DMS 273 (cell line): ENCODE results near the gene DCPS.
"Not testable (repeated sequence)": the region's sequence is repeated elsewhere in the genome, so short reads cannot be mapped to it uniquely, and the experiment has no call there.

Source experiments
- DNase-seq: peaks from one replicate; lab custom pipeline; 2025; ENCODE audit not compliant: unreplicated experiment; lab: John Stamatoyannopoulos, UW

Gene DCPS

DNA sequence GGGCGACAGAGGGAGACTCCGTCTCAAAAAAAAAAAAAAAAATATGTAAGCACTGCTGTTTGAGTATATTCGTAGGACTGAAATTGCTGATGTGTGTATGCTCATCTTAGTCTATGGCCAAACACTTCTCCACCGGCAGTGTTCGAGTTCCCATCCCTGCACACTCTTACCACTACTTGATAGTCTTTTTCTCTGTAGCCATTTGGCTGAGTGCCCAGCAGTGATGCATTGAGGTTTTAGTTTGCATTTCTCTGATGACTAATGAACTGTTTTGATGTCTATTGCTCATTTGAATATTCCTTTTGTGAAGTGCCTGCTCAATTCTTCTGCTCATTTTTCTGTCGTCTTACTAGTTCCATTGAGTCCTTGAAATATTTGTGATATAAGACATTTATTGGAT is 19.0 kb upstream of the DCPS start:
- DNase-seq = peak; percentile 76

DNA sequence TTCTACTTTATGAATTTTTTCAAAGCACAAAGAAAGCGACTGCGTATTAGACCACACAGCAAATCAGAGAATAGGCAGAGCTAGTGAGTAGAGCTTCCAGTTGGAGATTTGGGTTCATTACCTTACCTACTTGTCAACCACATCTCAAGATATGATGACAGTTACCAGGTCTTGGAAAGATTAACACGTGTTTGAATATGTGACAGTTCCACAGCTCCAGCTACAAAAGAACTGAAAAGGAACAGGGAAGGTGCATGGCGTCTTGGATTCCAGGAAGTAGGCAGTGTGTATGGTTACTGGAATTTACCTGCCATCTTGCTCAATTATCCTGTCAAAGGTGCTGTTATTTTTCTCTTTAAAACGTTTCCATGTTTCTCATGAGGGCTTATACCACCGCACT is 15.6 kb upstream of the DCPS start:
- DNase-seq = no peak

DNA sequence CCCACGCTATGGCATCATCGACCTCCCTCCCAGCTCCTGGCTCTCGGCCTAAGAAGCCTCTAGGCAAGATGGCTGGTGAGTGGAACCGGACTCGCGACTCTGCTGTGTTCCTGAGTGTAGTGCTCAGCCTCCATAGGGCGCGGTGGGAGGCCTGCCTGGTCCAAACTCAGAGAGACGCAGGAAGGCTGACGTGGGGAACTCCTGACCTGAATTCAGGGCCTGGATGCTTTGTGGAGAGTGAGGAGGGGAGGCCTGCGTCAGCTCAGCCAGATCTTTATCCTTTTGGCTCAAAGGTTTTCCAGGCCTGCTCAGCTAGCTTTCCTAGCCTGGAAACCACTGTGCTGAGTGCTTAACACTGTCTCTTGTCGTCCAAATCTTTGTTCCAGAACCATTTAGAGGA is 13.0 kb upstream of the DCPS start:
- no peak for DNase-seq

DNA sequence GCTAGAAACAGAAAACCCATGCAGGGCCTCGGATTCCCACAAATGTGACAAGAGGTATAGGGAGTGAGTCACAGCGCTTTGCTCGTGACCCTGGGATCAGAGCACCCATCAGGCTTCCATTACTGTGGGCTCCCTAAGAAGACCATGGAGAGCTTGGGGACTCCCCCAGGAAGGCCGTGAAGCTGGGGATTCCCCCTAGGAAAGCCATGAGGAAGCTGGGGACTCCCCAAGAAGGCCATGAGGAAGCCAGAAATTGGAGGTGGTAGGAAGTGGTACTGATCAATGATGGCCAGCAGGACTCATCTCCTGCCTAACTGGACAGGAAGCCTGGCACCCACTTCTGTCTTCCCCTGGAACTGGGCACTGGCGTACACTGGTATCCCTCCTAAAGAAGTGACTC is 10.1 kb upstream of the DCPS start:
- DNase-seq = no peak

DNA sequence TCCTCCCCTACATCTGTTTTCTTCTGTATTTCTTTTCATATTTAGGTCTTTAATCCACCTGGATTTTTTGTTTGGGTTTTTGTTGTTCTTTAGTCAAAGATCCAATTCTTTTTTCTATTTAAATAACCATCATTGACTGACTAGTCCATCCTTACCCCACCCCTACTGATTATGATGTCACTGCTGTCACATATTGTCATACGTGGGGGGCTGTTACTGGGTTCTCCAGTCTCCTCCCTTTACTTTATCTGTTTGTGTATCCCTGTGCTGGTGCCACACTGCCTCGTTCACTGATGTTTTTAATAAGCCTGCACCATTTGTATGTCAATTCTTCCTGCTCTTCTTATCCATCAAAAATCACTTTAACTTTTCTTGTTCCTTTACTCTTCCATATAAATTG is 6.9 kb upstream of the DCPS start:
- no peak for DNase-seq

DNA sequence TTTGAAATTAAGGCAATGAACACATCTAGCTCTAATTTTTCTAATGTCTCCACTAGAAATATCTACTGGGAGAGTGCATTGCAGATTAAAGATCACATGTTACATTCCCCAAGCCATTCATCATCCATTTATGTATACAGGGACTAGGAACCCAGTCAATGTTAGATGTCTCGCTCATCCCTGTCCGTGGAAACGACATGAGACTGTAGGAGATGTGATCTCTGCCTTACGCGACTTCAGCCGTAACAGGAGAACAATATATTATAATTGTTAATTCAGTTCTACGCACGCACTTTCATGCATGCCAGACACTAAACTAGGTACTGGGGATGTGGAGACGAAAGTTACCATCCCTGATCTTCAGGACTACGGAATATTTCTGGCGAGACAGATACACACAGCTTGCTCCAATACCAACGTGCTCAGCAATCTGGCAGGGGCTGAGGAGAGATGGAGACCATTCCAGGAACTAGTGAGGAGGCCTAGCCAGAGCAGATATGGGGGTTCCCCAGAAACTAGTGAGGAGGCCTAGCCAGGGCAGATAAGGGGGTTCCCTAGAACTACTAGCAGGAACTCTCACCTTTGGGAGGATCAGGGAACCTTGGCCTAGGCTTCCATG is 706 bp downstream of the DCPS start:
- DNase-seq = peak; percentile 40

DNA sequence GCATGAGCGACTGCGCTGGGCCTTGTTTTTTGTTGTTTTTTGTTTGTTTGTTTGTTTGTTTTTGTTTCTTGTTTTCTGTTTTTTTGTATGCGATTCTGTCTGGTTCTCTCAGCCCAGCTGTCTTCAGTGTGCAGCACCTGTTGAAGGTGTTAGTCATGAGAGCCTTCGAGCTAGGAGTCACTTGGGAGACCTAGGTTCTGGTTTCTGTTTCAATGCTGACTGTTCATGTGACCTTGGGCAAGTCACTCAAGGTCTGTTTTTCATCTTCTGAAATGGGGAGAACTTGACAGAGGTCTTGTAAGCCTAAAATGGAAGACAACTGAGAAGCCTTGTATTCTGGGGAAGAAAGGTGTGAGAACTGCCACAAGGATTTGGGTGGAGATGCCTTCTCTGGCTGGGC is 1.8 kb downstream of the DCPS start:
- DNase-seq = no peak

DNA sequence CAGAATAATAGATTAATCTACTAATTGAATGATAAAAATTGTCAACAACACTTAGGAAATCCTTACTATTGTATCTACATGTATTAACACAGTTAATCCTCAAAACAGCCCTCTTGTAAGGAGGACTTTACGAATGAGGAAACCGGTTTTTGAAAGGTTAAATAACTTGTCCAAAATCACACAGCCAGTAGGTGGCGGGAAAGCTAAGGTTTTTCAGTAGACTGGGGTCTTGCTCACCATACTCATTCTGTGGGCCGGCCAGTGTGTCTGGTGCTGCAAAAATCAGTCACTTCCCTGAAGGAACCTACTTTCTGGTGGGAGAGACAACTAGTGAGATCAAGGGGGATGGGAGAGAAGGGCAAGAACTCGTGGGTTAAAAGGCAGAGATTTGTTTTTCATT is 3.8 kb downstream of the DCPS start:
- peak; percentile 57 for DNase-seq

DNA sequence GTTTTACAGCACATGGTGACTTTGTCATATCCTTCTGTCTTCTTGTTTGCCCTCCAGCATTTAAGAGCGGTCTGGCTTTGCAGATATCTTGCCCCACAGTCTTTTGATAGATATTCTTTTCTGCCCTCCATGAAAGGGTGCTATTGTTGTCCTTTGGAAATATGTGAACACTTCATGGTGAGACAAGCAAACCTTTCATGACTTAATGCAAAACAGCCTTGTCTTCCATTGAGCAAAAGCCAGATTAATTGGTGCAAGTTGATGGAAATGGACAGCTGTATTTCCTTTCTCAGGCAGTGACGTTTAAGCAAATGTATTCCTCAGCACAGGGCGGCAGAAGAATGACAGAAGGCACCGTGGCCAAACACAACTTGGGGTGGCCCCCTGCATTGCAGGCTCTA is 4.4 kb downstream of the DCPS start:
- DNase-seq = no peak

DNA sequence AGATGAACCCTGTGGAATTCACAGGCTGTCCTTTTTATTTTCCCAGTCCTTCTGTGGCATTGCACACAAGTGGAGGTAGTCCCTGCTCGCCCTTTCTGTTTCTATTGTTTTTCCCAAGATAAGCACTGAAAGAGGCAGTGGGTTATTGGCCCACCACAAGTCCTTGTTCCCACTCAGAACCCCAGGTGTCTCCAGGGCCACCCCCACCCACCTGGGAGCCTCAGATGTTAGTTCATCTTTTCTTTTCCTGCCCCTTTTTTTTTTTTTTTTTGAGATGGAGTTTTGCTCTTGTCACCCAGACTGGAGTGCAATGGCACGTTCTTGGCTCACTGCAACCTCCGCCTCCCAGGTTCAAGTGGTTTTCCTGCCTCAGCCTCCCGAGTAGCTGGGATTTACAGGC is 4.9 kb downstream of the DCPS start:
- DNase-seq = not testable (repeated sequence)

DNA sequence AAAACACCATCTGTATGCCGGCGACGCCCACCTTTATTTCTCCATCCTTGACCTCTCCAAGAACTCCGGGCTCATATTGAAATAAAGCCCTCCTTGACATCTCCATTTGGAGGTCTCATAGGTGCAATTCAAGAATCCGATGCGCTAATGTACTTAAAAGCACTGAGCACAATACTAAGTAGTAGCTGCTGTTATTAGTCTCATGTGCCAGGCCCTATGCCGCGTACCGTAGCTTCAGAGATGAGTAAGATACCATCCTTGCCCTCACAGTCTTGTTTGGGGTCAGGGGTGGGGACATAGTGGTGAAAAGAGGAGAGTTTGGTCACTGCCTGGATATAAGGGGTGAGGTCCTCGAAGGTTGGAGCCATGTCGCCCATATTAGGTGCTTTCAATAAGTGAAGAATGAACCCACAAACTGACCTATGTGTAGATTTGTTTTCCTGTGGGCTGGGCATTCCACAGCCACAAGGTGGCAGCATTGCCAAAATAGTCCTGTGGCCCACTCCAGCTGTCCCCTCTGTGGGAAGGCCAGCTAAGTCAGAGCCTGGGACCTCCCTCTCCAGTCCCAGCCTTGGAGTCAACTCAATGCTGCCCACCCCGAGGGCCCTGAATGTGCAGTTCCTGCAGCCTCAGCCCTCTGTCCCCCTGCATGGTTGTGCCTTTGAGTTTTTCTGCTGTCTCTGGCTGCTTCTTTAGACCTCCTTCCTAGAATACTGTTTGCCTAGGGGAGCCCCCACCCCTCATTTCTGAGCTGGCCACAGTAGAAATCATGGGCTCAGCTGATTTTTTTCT is 6.5 kb downstream of the DCPS start:
- DNase-seq = peak; percentile 85

DNA sequence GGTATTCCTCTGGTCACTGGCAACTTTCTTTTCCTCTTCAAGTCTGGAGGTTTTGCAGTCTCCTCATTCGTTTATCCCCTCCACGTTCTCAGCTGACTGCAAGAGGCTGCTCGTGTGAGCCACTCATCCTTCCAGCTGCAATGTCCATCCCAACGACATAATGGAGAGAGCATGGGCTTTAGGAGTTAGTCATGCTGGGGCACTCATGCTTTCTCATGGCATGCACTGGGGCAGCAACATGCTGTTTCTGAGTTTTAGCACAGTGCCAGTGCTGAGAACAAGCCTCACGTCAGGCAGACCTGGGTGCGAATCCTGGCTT is 7.1 kb downstream of the DCPS start:
- no peak for DNase-seq

DNA sequence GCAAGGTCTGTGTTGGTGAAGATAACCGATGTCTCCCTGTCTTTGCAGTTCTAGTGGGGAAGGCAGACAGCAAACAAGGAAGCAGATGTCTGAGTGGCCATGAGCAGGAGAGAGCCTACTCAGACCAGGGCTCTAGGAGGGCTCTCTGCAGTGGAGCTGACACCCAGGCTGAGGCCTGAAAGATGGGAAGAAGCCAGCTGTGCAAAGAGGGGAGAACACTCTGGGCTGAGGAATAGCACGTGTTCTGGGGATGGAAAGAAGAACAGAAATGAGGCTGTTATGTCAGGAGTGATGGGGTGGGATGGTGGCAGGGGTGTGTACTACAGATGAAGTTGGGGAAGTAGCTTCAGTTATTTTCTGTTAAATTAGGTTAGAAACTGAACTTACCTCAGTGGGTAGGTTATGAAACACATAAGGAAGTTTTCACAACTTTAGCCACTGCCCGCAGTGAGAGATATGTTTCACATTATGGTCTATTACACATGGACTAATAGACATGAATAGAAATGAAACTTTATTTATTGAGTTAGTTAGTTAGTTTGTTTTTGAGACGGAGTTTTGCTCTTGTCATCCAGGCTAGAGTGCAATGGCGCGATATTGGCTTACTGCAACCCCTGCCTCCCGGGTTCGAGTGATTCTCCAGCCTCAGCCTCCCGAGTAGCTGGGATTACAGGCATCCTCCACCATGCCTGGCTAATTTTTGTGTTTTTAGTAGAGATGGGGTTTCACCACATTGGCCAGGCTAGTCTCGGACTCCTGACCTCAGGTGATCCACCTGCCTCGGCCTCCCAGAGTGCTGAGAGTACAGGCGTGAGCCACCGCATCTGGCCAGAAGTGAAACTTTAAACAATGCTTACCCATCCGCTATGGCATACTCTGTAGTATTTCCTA is 7.8 kb downstream of the DCPS start:
- DNase-seq = no peak

DNA sequence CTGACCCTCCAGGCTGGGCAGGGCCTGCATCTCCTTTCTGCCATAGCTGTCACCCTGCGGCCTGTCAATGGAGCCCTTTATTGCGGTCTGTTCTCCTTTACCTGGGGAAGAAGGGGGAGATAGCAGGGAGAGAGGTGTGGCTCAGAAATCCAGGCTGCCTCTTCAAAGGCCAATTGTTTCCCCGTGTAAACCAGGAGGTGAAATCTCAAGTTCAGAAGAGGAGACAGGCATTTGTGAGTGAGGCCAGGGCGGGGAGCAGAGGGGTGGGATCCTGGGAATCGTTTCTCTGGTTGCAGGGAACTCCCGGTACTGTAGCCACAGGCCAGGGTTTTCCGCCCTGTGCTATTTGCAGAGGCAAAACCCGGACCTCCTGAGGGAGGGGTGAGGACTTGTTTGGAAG is 9.1 kb downstream of the DCPS start:
- no peak for DNase-seq

DNA sequence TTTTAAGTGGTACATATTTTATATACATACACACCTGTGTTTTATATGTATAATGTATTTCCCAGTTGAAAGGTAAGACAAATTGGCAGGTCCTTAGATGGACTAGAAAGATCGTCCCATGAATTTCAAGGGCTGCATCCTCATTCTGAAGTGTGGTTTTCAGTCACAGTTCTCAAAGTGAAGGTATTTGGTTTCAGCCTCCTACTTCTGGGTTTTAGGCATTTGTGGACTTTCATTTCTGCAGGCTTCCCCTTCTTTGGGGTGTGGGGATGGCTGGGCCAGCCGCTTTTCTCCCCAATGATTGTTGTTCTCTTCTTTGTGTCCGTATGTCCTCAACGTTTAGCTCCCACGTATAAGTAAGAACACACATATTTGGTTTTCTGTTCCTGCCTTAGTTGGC is 10.0 kb downstream of the DCPS start:
- no peak for DNase-seq

DNA sequence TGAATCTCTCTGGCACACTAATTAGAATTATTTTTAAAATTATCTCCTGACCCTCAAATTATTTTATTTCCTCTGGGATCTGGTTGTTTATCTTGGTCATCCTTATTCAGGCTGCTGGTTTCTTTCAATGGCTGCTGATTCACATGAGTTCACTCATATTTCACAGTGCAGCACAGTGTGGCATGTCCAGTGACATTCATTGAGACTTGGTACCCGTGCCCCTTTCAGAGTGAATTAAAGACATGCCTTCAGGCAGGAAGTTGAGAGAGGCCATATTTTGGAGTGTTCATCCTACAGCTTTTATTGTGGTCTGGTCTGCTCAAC is 13.5 kb downstream of the DCPS start:
- no peak for DNase-seq

DNA sequence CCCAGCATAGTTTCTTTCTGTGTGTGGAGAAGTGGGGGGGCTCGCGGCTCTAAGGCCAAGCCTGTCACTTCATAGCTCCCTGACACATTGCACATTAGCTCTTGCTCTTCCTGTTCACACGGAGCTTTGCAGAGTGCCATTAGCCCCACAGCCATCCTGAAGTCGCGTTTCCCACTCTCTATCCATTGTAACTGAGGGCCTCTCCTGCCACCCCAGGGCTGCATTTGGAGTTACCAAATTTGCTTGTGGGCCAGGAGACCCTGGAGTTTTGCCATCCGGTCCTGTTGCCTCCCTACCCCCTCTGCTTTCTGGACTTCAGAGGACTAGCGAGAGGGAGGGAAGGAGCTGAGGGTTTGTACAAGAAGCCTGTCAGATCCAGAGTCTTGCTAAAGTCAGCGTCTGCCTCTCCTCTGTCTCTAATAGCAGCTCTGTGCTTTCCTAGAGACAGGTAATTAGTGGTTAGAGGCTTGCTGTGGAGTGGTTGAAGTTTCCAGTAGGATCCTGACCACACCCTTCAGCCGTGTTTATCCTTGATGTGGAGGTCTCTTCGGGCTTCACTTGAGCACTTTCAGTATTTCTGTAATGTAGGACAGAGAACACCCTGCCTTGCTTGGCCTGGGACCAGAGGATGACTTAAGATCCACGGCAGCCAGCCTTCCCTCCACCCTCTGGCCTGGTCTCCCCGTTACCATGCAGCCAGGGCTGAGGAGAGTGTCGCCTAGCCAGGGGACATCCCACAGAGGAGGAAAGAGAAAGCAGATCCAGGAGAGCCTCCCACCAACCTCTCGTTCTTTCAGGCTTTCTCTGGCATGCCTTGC is 14.1 kb downstream of the DCPS start:
- peak; percentile 45 for DNase-seq

DNA sequence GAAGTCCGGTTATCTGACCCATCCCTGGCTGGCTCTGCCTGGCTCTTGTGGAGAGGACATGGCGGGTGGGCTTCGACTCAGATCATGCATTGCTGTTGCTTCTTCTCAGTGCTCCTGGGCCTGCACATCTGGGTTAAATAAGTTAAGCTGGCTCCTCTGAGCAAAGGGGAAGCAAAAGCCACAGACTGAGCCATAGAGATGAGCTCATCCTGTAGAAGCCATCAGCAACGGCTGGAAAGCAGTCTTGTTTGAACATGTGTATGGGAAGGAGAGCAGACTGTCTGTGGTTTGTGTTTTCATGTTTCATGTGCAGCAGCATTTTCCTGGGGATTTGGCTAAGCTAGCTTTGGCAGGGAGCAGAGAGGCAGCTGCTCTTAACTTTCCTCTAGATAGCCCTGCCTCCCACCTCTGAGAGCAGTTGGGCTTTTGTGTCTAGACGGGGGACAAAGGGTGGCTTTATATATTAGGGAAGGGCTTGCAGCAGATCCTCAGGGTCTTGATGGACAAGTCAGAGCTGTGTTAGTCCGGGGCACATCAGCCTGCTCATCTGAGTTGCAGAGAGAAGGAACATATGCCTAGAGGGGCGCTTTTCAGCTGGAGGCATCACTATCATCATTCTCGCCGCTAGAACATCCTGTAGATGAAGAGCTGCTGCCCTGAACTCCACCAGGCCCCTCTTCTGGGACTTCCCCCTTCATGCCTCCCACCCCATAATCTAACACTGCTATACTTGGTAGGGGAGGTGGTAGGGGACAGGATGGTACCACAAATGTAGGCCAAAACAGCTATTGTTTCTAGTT is 14.9 kb downstream of the DCPS start:
- DNase-seq = peak; percentile 83

DNA sequence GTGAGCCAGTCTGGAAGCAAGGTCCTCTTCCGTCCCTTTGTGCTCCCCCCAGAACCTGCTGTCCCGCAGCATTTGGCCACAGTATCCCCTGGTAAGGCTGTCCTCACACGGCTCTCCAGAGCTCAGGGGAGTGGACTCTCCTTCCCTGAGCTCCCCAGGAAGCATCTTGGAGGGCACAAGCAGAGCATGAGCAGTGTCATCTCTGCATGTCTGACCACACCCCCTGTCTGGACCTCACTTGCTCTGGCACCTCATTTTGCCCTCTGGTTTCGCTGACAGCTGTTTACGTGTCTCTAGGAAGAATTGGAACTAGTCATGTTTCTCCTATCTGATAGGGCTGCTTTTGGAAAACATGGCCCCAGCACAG is 15.5 kb downstream of the DCPS start:
- no peak for DNase-seq

DNA sequence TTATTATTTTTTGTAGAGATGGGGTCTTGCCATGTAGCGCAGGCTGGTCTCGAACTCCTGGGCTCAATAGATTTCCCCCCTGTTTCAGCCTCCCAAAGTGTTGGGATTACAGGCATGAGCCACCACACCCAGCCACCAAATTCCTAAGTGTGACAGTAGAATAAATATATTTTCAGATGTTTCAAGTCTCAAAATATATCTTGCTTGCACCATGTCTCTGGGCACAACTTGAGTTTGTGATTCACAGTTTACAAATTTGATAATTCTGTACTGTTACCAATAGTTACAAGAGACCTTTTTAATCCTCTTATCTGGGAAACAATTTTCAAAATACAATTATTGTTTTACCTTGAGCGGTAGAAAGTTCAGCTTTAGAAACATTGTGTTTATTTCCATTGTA is 19.1 kb downstream of the DCPS start:
- no peak for DNase-seq
